ENCODE results near the gene CDC42BPA. TPM values are rescaled to one million over a fixed set of nuclear protein-coding genes. Genes with fewer than 3 reads are reported as not detected.
"Not testable (repeated sequence)": the region's sequence is repeated elsewhere in the genome, so short reads cannot be mapped to it uniquely, and the experiment has no call there.

CDC42BPA gene
- total RNA-seq, 1 donor from 2014 or later: 42.7 TPM

DNA sequence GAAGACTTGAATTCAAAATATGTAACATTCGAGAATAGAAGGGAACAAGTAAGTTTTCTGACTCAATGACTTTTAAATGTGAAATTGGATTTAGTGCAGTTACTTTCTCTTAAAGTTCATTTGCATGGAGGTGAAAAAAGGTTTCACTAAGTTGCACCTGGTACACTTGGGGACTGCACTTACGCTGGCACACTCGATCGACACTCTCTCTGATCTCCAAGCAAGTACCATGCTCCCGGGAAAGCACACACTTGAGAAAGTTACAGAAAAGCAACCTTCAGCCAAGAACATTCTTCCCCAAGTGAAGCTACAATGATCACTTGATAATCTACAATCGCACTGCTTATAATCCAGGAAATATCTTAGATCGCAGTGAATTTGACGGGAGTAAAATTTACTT, 315.1 kb downstream of the CDC42BPA start:
- H3K27ac ChIP-seq: no peak overlapping the region
- no peaks in the 10 kb centered on the region for H3K9me3 ChIP-seq
- H3K4me3 ChIP-seq: no peak overlapping the region
- no peaks in the 10 kb centered on the region for H3K27me3 ChIP-seq
- TF ChIP-seq POLR2AphosphoS5 (IDR thresholded peaks at IDR 0.05; ENCODE audit: insufficient read depth in 1 of 2, low read depth in 1 of 2) (no peak), POLR2A (IDR thresholded peaks at IDR 0.05) (no peak)
- TF ChIP-seq, protein P1, sequence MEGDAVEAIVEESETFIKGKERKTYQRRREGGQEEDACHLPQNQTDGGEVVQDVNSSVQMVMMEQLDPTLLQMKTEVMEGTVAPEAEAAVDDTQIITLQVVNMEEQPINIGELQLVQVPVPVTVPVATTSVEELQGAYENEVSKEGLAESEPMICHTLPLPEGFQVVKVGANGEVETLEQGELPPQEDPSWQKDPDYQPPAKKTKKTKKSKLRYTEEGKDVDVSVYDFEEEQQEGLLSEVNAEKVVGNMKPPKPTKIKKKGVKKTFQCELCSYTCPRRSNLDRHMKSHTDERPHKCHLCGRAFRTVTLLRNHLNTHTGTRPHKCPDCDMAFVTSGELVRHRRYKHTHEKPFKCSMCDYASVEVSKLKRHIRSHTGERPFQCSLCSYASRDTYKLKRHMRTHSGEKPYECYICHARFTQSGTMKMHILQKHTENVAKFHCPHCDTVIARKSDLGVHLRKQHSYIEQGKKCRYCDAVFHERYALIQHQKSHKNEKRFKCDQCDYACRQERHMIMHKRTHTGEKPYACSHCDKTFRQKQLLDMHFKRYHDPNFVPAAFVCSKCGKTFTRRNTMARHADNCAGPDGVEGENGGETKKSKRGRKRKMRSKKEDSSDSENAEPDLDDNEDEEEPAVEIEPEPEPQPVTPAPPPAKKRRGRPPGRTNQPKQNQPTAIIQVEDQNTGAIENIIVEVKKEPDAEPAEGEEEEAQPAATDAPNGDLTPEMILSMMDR (IDR thresholded peaks at IDR 0.05): no peak
- H3K36me3 ChIP-seq: no peaks in the 10 kb centered on the region
- intact Hi-C loops (cut with DNase I): no loop called here
- no peak for DNase-seq (ENCODE audit: extremely low spot score in 2 of 2)
- no peaks in the 10 kb centered on the region for H3K4me1 ChIP-seq

DNA sequence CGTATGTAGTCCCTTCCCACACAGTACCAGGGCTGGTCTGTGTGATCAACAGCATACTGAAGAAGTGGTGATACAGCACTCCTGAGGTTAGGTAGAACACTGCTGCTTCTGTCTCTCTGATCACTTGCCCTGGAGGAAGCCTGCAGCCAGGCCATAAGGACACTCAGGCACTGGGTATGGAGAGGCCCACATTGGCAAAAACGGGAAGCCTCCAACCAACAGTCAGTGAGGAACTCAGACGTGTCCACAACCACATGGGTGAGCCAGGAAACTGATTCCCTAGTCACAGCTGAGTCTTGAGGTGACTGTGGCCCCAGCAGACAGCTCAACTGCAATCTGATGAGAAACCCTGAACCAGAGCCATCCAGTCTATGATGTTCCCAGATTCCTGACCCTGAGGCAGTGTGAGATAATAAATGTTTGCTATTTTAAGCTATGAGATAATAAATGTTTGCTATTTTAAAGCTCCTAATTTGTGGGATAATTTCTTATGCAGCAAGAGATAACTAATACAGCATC, 315.7 kb downstream of the CDC42BPA start:
- intact Hi-C loops (cut with DNase I): no loop called here
- H3K27me3 ChIP-seq: no peaks in the 10 kb centered on the region
- no peak for TF ChIP-seq POLR2AphosphoS5 (IDR thresholded peaks at IDR 0.05; ENCODE audit: insufficient read depth in 1 of 2, low read depth in 1 of 2)
- no peak for TF ChIP-seq POLR2A (IDR thresholded peaks at IDR 0.05)
- TF ChIP-seq, protein P1 (IDR thresholded peaks at IDR 0.05): no peak
- DNase-seq (ENCODE audit: extremely low spot score in 2 of 2): no peak
- no peaks in the 10 kb centered on the region for H3K36me3 ChIP-seq
- H3K4me3 ChIP-seq: no peak overlapping the region
- H3K27ac ChIP-seq: no peak overlapping the region
- H3K9me3 ChIP-seq: no peaks in the 10 kb centered on the region
- H3K4me1 ChIP-seq: no peaks in the 10 kb centered on the region

DNA sequence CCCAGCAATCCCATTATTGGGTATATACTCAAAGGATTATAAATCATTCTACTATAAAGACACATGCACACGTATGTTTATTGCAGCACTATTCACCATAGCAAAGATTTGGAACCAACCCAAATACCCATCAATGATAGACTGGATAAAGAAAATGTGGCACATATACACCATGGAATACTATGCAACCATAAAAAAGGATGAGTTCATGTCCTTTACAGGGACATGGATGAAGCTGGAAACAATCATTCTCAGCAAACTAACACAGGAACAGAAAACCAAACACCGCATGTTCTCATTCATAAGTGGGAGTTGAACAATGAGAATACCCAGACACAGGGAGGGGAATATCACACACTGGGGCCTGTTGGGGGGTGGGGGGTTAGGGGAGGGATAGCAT, 318.7 kb downstream of the CDC42BPA start:
- H3K9me3 ChIP-seq; H3K36me3 ChIP-seq; H3K27ac ChIP-seq; H3K27me3 ChIP-seq; H3K4me3 ChIP-seq; intact Hi-C loops (cut with DNase I); H3K4me1 ChIP-seq; DNase-seq (ENCODE audit: extremely low spot score in 2 of 2): not testable (repeated sequence)

DNA sequence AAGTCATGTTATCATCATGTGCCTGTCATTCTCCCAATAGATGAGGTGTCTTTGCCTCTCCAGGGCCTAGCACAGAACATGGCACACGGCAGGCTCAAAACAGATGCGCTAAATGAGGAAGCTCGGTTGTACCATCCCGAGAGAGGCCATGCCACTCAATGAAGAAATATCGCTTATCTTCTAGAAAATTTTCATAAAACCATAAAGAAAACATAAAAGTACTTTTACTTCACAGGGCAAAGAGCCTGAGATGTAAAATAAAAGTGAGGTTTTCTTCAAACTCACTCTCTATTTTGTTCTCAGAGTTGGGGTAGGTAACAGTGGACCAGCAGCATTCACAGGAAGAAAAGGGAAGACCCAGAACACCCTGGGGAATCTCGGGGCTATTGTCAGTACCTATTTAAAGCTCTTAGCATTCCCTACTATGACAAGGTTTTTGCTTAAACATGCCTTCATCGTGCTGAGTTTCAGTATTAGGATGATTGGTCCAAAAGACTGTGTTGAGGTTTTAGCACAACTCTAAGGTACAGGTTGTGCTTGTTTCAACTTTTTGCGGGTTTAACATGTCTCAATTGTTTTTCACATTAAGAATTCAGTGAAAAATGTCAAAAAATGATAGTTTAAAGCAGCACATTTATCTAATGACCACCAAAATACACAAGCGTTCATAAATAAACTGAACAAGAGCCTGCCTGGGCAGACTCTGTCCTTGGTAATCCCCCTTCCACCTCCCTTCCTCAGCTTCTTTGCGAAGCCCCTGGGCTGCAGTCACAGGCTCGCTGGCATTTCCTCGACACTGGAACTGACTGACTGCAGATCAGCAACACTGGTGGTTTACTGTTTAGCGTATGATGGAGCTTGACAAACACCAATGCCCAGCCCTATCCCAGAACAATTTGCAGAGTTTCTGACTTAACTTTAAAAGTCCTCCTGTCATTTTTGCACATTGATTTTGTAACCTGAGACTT, 322.6 kb downstream of the CDC42BPA start:
- no peak for DNase-seq (ENCODE audit: extremely low spot score in 2 of 2)
- intact Hi-C loops (cut with DNase I): loop anchor here (2.0 kb wide), 1 partner anchor 51 kb away; no protein-coding TSS in a partner anchor
- Histone ChIP-seq H3K4me1 (no peaks in the 10 kb centered on the region), H3K4me3 (no peak overlapping the region), H3K9me3 (no peaks in the 10 kb centered on the region), H3K27me3 (no peaks in the 10 kb centered on the region), H3K27ac (no peak overlapping the region), H3K36me3 (peaks cover 0 to 3% of the 10 kb centered on the region in 2 donors)
- TF ChIP-seq, protein P1 (IDR thresholded peaks at IDR 0.05): no peak
- TF ChIP-seq POLR2A (IDR thresholded peaks at IDR 0.05) (no peak), POLR2AphosphoS5 (IDR thresholded peaks at IDR 0.05; ENCODE audit: insufficient read depth in 1 of 2, low read depth in 1 of 2) (no peak)

DNA sequence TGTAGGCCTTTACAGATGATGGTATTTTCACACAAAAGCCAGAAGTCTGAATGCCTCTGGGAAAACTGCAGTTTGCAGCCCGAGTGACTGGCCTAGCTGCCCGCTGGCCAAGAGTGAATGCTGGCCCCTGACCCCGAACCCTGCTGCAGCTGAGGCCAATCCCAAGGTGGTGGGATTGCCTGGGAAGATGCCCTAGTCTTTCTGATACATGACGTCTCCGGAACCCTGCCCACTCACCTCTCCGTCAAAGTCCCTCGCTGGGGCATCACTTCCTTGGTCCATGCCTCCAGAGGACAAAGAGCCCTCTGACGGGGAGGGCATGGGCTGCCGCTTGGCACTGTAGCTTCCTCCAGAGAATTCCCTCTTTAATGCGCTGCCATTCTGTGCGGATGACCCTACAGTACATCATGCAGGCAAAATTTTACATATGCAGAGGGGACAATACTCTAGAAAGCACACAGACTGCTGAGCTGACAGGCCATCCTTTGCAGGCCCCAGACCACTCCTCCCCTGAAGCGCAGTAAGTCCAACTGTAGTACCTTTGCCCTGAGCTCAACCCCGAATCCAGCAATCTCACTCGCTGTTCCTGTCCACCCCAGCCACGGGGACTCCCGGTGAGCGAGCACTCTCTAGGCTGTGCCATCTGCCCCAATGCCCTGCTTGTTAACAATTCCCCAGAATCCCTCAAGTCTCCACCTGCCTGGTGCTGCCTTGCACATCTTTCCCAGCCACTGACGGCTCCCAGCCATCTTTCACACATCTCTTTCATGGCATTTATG, 323.5 kb downstream of the CDC42BPA start:
- Histone ChIP-seq H3K4me1 (no peaks in the 10 kb centered on the region), H3K36me3 (peaks cover 0 to 3% of the 10 kb centered on the region in 2 donors), H3K4me3 (no peak overlapping the region), H3K27me3 (no peaks in the 10 kb centered on the region), H3K27ac (no peak overlapping the region), H3K9me3 (no peaks in the 10 kb centered on the region)
- TF ChIP-seq POLR2A (IDR thresholded peaks at IDR 0.05) (no peak), POLR2AphosphoS5 (IDR thresholded peaks at IDR 0.05; ENCODE audit: insufficient read depth in 1 of 2, low read depth in 1 of 2) (no peak)
- TF ChIP-seq, protein P1 (IDR thresholded peaks at IDR 0.05): no peak
- DNase-seq (ENCODE audit: extremely low spot score in 2 of 2): no peak
- intact Hi-C loops (cut with DNase I): loop anchor here (2.0 kb wide), 1 partner anchor 52 kb away; no protein-coding TSS in a partner anchor
